Ovary (tissue), 3 donors: Measurements from ENCODE around the gene TNFRSF11A.

Experiments
- CTCF ChIP-seq, 3 donors: fragments of 450-650 bp in 2 of 3; fragments of 200-600 bp in 1 of 3; IDR thresholded peaks; one replicate each; pipeline versions ENCODE4 v1.5.1 to v1.8.0; 2016 to 2022; ENCODE audit warnings: antibody characterized with exemption in 3 of 3, mild to moderate bottlenecking in 1 of 3
- EP300 ChIP-seq: sonication (generic); formaldehyde crosslinking; IDR thresholded peaks from one replicate; pipeline ENCODE4 v1.6.1; 2017; ENCODE audit warnings: antibody characterized with exemption
- POLR2A ChIP-seq: fragments of 450-650 bp; IDR thresholded peaks from one replicate; pipeline ENCODE4 v1.6.1; 2017; ENCODE audit warnings: antibody characterized with exemption, mild to moderate bottlenecking, moderate library complexity
- donor health status: DM: no; HTN: no; CAD: no.

- TF ChIP-seq CTCF (IDR thresholded peaks at IDR 0.05), result no peak
- TF ChIP-seq POLR2A, result no peak
- no peak for TF ChIP-seq EP300
These were observed 95.0 kb downstream of the TNFRSF11A start for GRCh38 chr18:62420151-62420512.
